ENCODE results near the gene ITFG1.
"Not testable (repeated sequence)": the region's sequence is repeated elsewhere in the genome, so short reads cannot be mapped to it uniquely, and the experiment has no call there.

The ITFG1 gene

DNA sequence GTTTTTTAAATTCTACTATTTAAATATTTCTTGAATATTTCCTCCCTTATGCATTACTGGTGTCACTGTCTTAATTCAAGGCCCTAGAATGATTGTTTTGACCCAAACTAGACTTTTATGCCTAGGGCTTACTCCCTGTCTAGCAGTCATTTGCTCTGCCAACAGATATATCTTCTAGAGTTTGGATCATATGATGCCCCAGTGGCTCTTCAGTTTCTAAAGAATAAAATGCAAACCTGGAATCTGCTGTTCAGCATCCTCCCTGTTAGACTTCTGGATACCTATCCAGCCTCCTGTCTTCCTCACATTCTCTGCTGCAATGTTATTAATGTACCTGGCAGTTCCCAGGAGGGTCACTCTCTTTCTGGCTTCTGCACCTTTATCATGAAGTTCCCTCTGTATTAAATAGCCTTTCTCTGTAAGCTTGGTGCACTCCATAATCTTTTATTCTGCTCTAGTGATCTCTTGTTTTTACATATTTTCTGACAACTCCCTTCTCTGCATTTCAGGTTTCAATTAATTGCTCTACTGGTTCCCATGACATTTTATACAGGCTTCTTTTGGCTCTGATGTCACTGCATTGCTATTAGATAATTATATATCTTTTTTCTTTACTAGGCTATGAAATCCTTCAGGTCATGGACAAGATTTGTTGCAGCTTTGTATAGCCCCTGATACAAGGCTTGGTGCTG, 15.9 kb upstream of the ITFG1 start:
- CTCF ChIA-PET: interaction anchor here (0.8 to 1.4 kb wide), 2 partner anchors 8 to 19 kb away, joined by 3 read pairs; no protein-coding TSS in a partner anchor
- no peak for TF ChIP-seq CTCF (IDR thresholded peaks at IDR 0.05; ENCODE audit: control extremely low read depth, extremely low read depth, low read depth, missing control alignments)
- POLR2A ChIA-PET: no interaction called here
- no peak for DNase-seq (ENCODE audit: extremely low spot score)

- TF ChIP-seq CTCF (IDR thresholded peaks at IDR 0.05; ENCODE audit: control extremely low read depth, extremely low read depth, low read depth, missing control alignments): no peak
- POLR2A ChIA-PET: no interaction called here
- no peak for DNase-seq (ENCODE audit: extremely low spot score)
- CTCF ChIA-PET: interaction anchor here (1.0 to 1.3 kb wide), 2 partner anchors 35 to 272 kb away, joined by 3 read pairs; no protein-coding TSS in a partner anchor
Measured at GRCh38 chr16:47475786-47476185, 14.9 kb upstream of the ITFG1 start.

GRCh38 chr16:47473792-47474191, 12.9 kb upstream of the ITFG1 start:
- TF ChIP-seq CTCF (IDR thresholded peaks at IDR 0.05; ENCODE audit: control extremely low read depth, extremely low read depth, low read depth, missing control alignments): no peak
- ChIA-PET POLR2A (interaction anchor here (0.6 to 0.7 kb wide), 2 partner anchors 10 to 11 kb away, joined by 3 to 13 read pairs; no protein-coding TSS in a partner anchor), CTCF (interaction anchor here (1.7 kb wide), 1 partner anchor 14 kb away, joined by 4 read pairs; no protein-coding TSS in a partner anchor)
- no peak for DNase-seq (ENCODE audit: extremely low spot score)

GRCh38 chr16:47473004-47473403, 12.1 kb upstream of the ITFG1 start:
- POLR2A ChIA-PET; DNase-seq (ENCODE audit: extremely low spot score): not testable (repeated sequence)
- CTCF ChIA-PET: interaction anchor here (1.7 kb wide), 1 partner anchor 9 kb away, joined by 5 read pairs; no protein-coding TSS in a partner anchor

- POLR2A ChIA-PET: interaction anchor here (1.1 kb wide), 1 partner anchor 10 kb away, joined by 4 read pairs; no protein-coding TSS in a partner anchor
- DNase-seq (ENCODE audit: extremely low spot score): no peak
- CTCF ChIA-PET: interaction anchor here (1.0 to 1.8 kb wide), 2 partner anchors 329 to 694 kb away, joined by 3 to 4 read pairs; no protein-coding TSS in a partner anchor
- no peak for TF ChIP-seq CTCF (IDR thresholded peaks at IDR 0.05; ENCODE audit: control extremely low read depth, extremely low read depth, low read depth, missing control alignments)
Measured at GRCh38 chr16:47470810-47471209, 9.9 kb upstream of the ITFG1 start.

DNA sequence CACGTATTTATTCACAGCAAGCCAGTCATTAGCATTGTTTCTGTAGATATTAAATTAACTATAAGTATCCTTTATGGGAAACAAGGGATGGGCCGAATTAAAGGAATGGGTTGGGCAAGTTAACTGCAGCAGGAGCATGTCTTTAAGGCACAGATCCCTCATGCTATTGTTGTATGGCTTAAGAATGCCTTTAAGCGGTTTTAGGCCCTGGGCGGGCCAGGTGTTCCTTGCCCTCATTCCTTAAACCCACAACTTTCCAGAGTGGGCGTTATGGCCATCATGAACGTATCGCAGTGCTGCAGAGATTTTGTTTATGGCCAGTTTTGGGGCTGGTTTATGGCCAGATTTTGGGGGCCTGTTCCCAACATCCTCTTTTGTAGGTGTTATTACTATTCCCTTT, 9.3 kb upstream of the ITFG1 start:
- POLR2A ChIA-PET: no interaction called here

More for the DNA sequence above, 9.3 kb upstream of the ITFG1 start:
- TF ChIP-seq CTCF (IDR thresholded peaks at IDR 0.05; ENCODE audit: control extremely low read depth, extremely low read depth, low read depth, missing control alignments): no peak
- CTCF ChIA-PET: interaction anchor here (1.8 kb wide), 1 partner anchor 695 kb away, joined by 4 read pairs; no protein-coding TSS in a partner anchor
- no peak for DNase-seq (ENCODE audit: extremely low spot score)
